H1 (cell line): Measurements from ENCODE around the gene CPED1. TPM values are rescaled to one million over a fixed set of nuclear protein-coding genes. Genes with fewer than 3 reads are reported as not detected.

Experiments
- GTF2F1 ChIP-seq: IDR thresholded peaks from 2 replicates; pipeline ENCODE4 v1.6.1; 2012; ENCODE audit warnings: low read depth, low read length, improper control_type of control experiment, borderline replicate concordance
- JUN ChIP-seq: IDR thresholded peaks from 2 replicates; pipeline ENCODE4 v1.6.1; 2011; ENCODE audit warnings: low read depth, mild to moderate bottlenecking, improper control_type of control experiment, low read length
- KDM4A ChIP-seq: IDR thresholded peaks from one replicate; pipeline ENCODE4 v1.7.1; 2012; ENCODE audit warnings: low read depth, mild to moderate bottlenecking, moderate library complexity, low read length, inconsistent platforms; ENCODE audit not compliant: severe bottlenecking
- MAFK ChIP-seq: IDR thresholded peaks from 2 replicates; pipeline ENCODE4 v1.6.1; 2012; ENCODE audit warnings: low read depth, mild to moderate bottlenecking, improper control_type of control experiment, low read length
- TBP ChIP-seq: IDR thresholded peaks from 2 replicates; pipeline ENCODE4 v1.6.1; 2011; ENCODE audit warnings: low read depth, low read length, improper control_type of control experiment
- YY1 ChIP-seq: IDR thresholded peaks from 2 replicates; pipeline ENCODE4 v1.6.1; 2011; ENCODE audit warnings: low read depth, mild to moderate bottlenecking, low read length
- polyA plus RNA-seq, 7 experiments: library from polyadenylated mRNA; depleted of rRNA in 3 of 7; stranded (reverse) in 5 of 7; unstranded in 2 of 7; fragments of >200 nt in 5 of 7; fragments of 200-250 nt in 2 of 7; gene quantifications; 1 replicate in 5 of 7; 2 replicates in 1 of 7; 4 replicates in 1 of 7; pipeline versions ENCODE4 v1.2.1 to v1.2.3, GENCODE V29; 2011 to 2013; ENCODE audit warnings: missing spikeins in 2 of 7, mixed read lengths in 2 of 7
- total RNA-seq: library from RNA; stranded (reverse); fragmentation: NEBNext Ultra II Directional; extraction: Animal tissue kit (Norgen Biotek cat#: 25700); gene quantifications from 2 replicates; pipeline ENCODE4 v1.2.1, GENCODE V29; 2021
- TF ChIP-seq, protein P1 (sequence below): fragments of 300-600 bp; sonication (generic); IDR thresholded peaks from 2 replicates; pipeline ENCODE4 v1.7.1; 2012; ENCODE audit warnings: low read length, moderate library complexity, mild to moderate bottlenecking, inconsistent platforms; ENCODE audit not compliant: insufficient replicate concordance

Gene CPED1
- total and polyA plus RNA-seq, 2 of the 8 experiments (the other 6 are each of a cell fraction or from before 2014, with no cell fraction given) = 0.08 to 0.39 TPM

DNA sequence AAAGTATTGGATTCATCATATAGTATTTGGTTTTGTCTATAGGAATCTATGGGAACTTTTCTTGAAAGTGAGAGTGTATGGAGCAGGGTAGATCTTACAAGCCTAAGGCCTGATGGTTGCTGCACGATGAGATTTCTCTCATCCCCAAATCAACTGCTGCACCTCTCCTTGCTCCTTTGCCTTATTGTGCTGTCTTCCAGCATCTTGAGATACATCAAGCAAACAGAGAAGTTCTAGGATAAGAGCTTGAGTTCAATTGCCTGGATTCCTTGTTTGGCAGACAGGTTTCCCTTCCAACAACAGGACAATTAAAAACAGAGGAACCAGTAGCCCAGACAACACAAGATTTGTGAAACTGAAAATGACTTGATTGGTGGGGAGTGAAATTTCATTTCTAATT lies 56.6 kb downstream of the CPED1 start (continued):
- TF ChIP-seq, protein P1, sequence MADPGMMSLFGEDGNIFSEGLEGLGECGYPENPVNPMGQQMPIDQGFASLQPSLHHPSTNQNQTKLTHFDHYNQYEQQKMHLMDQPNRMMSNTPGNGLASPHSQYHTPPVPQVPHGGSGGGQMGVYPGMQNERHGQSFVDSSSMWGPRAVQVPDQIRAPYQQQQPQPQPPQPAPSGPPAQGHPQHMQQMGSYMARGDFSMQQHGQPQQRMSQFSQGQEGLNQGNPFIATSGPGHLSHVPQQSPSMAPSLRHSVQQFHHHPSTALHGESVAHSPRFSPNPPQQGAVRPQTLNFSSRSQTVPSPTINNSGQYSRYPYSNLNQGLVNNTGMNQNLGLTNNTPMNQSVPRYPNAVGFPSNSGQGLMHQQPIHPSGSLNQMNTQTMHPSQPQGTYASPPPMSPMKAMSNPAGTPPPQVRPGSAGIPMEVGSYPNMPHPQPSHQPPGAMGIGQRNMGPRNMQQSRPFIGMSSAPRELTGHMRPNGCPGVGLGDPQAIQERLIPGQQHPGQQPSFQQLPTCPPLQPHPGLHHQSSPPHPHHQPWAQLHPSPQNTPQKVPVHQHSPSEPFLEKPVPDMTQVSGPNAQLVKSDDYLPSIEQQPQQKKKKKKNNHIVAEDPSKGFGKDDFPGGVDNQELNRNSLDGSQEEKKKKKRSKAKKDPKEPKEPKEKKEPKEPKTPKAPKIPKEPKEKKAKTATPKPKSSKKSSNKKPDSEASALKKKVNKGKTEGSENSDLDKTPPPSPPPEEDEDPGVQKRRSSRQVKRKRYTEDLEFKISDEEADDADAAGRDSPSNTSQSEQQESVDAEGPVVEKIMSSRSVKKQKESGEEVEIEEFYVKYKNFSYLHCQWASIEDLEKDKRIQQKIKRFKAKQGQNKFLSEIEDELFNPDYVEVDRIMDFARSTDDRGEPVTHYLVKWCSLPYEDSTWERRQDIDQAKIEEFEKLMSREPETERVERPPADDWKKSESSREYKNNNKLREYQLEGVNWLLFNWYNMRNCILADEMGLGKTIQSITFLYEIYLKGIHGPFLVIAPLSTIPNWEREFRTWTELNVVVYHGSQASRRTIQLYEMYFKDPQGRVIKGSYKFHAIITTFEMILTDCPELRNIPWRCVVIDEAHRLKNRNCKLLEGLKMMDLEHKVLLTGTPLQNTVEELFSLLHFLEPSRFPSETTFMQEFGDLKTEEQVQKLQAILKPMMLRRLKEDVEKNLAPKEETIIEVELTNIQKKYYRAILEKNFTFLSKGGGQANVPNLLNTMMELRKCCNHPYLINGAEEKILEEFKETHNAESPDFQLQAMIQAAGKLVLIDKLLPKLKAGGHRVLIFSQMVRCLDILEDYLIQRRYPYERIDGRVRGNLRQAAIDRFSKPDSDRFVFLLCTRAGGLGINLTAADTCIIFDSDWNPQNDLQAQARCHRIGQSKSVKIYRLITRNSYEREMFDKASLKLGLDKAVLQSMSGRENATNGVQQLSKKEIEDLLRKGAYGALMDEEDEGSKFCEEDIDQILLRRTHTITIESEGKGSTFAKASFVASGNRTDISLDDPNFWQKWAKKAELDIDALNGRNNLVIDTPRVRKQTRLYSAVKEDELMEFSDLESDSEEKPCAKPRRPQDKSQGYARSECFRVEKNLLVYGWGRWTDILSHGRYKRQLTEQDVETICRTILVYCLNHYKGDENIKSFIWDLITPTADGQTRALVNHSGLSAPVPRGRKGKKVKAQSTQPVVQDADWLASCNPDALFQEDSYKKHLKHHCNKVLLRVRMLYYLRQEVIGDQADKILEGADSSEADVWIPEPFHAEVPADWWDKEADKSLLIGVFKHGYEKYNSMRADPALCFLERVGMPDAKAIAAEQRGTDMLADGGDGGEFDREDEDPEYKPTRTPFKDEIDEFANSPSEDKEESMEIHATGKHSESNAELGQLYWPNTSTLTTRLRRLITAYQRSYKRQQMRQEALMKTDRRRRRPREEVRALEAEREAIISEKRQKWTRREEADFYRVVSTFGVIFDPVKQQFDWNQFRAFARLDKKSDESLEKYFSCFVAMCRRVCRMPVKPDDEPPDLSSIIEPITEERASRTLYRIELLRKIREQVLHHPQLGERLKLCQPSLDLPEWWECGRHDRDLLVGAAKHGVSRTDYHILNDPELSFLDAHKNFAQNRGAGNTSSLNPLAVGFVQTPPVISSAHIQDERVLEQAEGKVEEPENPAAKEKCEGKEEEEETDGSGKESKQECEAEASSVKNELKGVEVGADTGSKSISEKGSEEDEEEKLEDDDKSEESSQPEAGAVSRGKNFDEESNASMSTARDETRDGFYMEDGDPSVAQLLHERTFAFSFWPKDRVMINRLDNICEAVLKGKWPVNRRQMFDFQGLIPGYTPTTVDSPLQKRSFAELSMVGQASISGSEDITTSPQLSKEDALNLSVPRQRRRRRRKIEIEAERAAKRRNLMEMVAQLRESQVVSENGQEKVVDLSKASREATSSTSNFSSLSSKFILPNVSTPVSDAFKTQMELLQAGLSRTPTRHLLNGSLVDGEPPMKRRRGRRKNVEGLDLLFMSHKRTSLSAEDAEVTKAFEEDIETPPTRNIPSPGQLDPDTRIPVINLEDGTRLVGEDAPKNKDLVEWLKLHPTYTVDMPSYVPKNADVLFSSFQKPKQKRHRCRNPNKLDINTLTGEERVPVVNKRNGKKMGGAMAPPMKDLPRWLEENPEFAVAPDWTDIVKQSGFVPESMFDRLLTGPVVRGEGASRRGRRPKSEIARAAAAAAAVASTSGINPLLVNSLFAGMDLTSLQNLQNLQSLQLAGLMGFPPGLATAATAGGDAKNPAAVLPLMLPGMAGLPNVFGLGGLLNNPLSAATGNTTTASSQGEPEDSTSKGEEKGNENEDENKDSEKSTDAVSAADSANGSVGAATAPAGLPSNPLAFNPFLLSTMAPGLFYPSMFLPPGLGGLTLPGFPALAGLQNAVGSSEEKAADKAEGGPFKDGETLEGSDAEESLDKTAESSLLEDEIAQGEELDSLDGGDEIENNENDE = no peak
- TF ChIP-seq KDM4A (no peak), GTF2F1 (no peak), TBP (no peak), YY1 (no peak), MAFK (no peak), JUN (no peak)
